HCT116 (cell line): ENCODE results near the gene CTNNAL1. TPM values are rescaled to one million over a fixed set of nuclear protein-coding genes. Genes with fewer than 3 reads are reported as not detected.

Experiments
- ATAC-seq: fragments of 200-7000 bp; cut with Tn5 transposase; 2 replicates; pipeline ENCODE4 v1.9.1; 2020; ENCODE audit warnings: mild to moderate bottlenecking, moderate library complexity
- BruUV-seq: library from RNA; stranded (reverse); fragments of 400-500 nt; replicated peaks from 2 replicates; lab custom pipeline; 2021; lab: Mats Ljungman, UMichigan
- CTCF ChIA-PET: fragments of 300-600 bp; sonication (Branson Sonifier 250); formaldehyde crosslinking; loops from one replicate; lab custom pipeline; 2021; ENCODE audit warnings: antibody characterized with exemption; lab: Charles Lee
- POLR2A ChIA-PET: fragments of 300-600, 350-600 bp; sonication (Branson Sonifier 250); formaldehyde crosslinking; loops from one replicate; lab custom pipeline; 2021; ENCODE audit warnings: antibody characterized with exemption; lab: Charles Lee
- RAD21 ChIA-PET, 2 experiments: fragments of 300-600 bp; sonication (Branson Sonifier 250); formaldehyde crosslinking; loops; one replicate each; lab custom pipeline; 2023; ENCODE audit warnings: low total read pairs in 2 of 2; ENCODE audit not compliant: uncharacterized antibody in 2 of 2, unreplicated experiment in 2 of 2, low non-redundant PET in 1 of 2; lab: Charles Lee
- DNase-seq: peaks from one replicate; pipeline ENCODE4 v3.0.0-alpha.2; 2010; ENCODE audit warnings: low read depth, low spot score
- H2AFZ ChIP-seq: fragments of 200-600 bp; shearing (Covaris generic), sonication (generic); 2 replicates; pipeline ENCODE4 v1.6.1; 2017; ENCODE audit warnings: low read depth, mixed run types, mixed read lengths, antibody characterized with exemption, low read length; ENCODE audit not compliant: poor library complexity, severe bottlenecking
- H3K27ac ChIP-seq: 2 replicates; pipeline ENCODE4 v1.5.1; 2012; ENCODE audit warnings: low read depth, low read length
- H3K27me3 ChIP-seq: fragments of 200-600 bp; sonication (generic); 2 replicates; pipeline ENCODE4 v1.6.1; 2016; ENCODE audit warnings: mixed run types, low read length, mixed read lengths; ENCODE audit not compliant: insufficient read depth
- H3K36me3 ChIP-seq, 2 experiments: fragments of 200-500 bp in 1 of 2; fragments of 200-600 bp in 1 of 2; sonication (Bioruptor generic) in 1 of 2; sonication (generic) in 1 of 2; 2 replicates each; pipeline versions ENCODE4 v1.5.1 to v1.6.1; 2014 to 2016; ENCODE audit warnings: low read length in 2 of 2, inconsistent platforms in 1 of 2, mixed read lengths in 1 of 2, mixed run types in 1 of 2; ENCODE audit not compliant: insufficient read depth in 2 of 2, control insufficient read depth in 1 of 2
- H3K4me1 ChIP-seq, 2 experiments: fragments of 200-600 bp in 1 of 2; sonication (generic) in 1 of 2; 2 replicates each; pipeline versions ENCODE4 v1.5.1 to v1.6.1; 2012 to 2017; ENCODE audit warnings: low read length in 2 of 2, inconsistent platforms in 1 of 2, mild to moderate bottlenecking in 1 of 2, mixed read lengths in 1 of 2, mixed run types in 1 of 2, moderate library complexity in 1 of 2; ENCODE audit not compliant: insufficient read depth in 2 of 2, control insufficient read depth in 1 of 2
- H3K4me2 ChIP-seq: fragments of 200-600 bp; sonication (generic); 2 replicates; pipeline ENCODE4 v1.6.1; 2017; ENCODE audit warnings: mixed run types, low read length, mixed read lengths
- H3K4me3 ChIP-seq, 2 experiments: fragments of 200-600 bp in 1 of 2; sonication (generic) in 1 of 2; replicated peaks in 1 of 2; 2 replicates each; pipeline ENCODE4 v1.5.1; 2011 to 2016; ENCODE audit warnings: low read length in 2 of 2, control low read depth in 1 of 2, low read depth in 1 of 2, mild to moderate bottlenecking in 1 of 2, mixed read lengths in 1 of 2, mixed run types in 1 of 2
- H3K79me2 ChIP-seq: fragments of 200-600 bp; sonication (generic); 2 replicates; pipeline ENCODE4 v1.6.1; 2017; ENCODE audit warnings: mild to moderate bottlenecking, mixed run types, low read length, moderate library complexity, mixed read lengths; ENCODE audit not compliant: insufficient read depth
- H3K9ac ChIP-seq: fragments of 200-600 bp; sonication (generic); 2 replicates; pipeline ENCODE4 v1.6.1; 2016; ENCODE audit warnings: low read length, mixed read lengths
- H3K9me2 ChIP-seq: fragments of 200-600 bp; sonication (generic), shearing (Covaris generic); 2 replicates; pipeline ENCODE4 v1.6.1; 2017; ENCODE audit warnings: mixed run types, mild to moderate bottlenecking, moderate library complexity; ENCODE audit not compliant: insufficient read depth
- H3K9me3 ChIP-seq, 2 experiments: fragments of 200-500 bp in 1 of 2; fragments of 200-600 bp in 1 of 2; sonication (Bioruptor generic) in 1 of 2; sonication (generic) in 1 of 2; 2 replicates each; pipeline ENCODE4 v1.6.1; 2014 to 2017; ENCODE audit warnings: low read length in 2 of 2, mixed read lengths in 2 of 2, inconsistent platforms in 1 of 2, low read depth in 1 of 2, mild to moderate bottlenecking in 1 of 2, mixed run types in 1 of 2, moderate library complexity in 1 of 2; ENCODE audit not compliant: control insufficient read depth in 1 of 2, insufficient read depth in 1 of 2
- H4K20me1 ChIP-seq: fragments of 200-600 bp; sonication (generic), shearing (Covaris generic); 2 replicates; pipeline ENCODE4 v1.6.1; 2017; ENCODE audit warnings: mixed run types, mild to moderate bottlenecking, moderate library complexity; ENCODE audit not compliant: insufficient read depth
- CBX3 ChIP-seq: IDR thresholded peaks from 2 replicates; pipeline ENCODE4 v1.6.1; 2012; ENCODE audit warnings: low read depth
- ELF1 ChIP-seq: IDR thresholded peaks from 2 replicates; pipeline ENCODE4 v1.6.1; 2012; ENCODE audit warnings: low read depth, borderline replicate concordance
- EZH2phosphoT487 ChIP-seq: fragments of 200-600 bp; IDR thresholded peaks from 2 replicates; pipeline ENCODE4 v1.6.1; 2018; ENCODE audit warnings: antibody characterized with exemption, borderline replicate concordance
- FOSL1 ChIP-seq: IDR thresholded peaks from 2 replicates; pipeline ENCODE4 v1.6.1; 2012; ENCODE audit warnings: low read depth
- MAX ChIP-seq: IDR thresholded peaks from 2 replicates; pipeline ENCODE4 v1.6.1; 2012
- POLR2AphosphoS5 ChIP-seq: IDR thresholded peaks from 2 replicates; pipeline ENCODE4 v1.6.1; 2011; ENCODE audit warnings: mild to moderate bottlenecking, low read depth, low read length, moderate library complexity
- RAD21 ChIP-seq: IDR thresholded peaks from 2 replicates; pipeline ENCODE4 v1.6.1; 2012; ENCODE audit warnings: low read depth, mild to moderate bottlenecking
- SIN3A ChIP-seq: IDR thresholded peaks from 2 replicates; pipeline ENCODE4 v1.6.1; 2012; ENCODE audit warnings: low read depth
- YY1 ChIP-seq: IDR thresholded peaks from 2 replicates; pipeline ENCODE4 v1.6.1; 2011; ENCODE audit warnings: low read length, low read depth, moderate library complexity, mild to moderate bottlenecking; ENCODE audit not compliant: insufficient replicate concordance; ENCODE audit errors: extremely low read depth
- ZBTB33 ChIP-seq: IDR thresholded peaks from 2 replicates; pipeline ENCODE4 v1.6.1; 2011; ENCODE audit warnings: mild to moderate bottlenecking, low read length, moderate library complexity; ENCODE audit not compliant: insufficient replicate concordance; ENCODE audit errors: extremely low read depth
- ZFX ChIP-seq: fragments of 450-650 bp; IDR thresholded peaks from 2 replicates; pipeline ENCODE4 v1.6.1; 2017
- ZNF274 ChIP-seq: fragments of 200-500 bp; sonication (Bioruptor generic); IDR thresholded peaks from 2 replicates; pipeline ENCODE4 v1.6.1; 2014; ENCODE audit warnings: mild to moderate bottlenecking, low read depth, low read length, inconsistent platforms
- intact Hi-C: fragments of 100-400 bp; cut with micrococcal nuclease; formaldehyde crosslinking; loops from 2 replicates; pipeline ENCODE4 v1.10.0; 2022
- total RNA-seq: library from RNA; stranded (reverse); gene quantifications from one replicate; pipeline ENCODE4 v1.2.1, GENCODE V29; 2021; ENCODE audit not compliant: unreplicated experiment

The CTNNAL1 gene
- total RNA-seq, 1 experiment from 2014 or later, result 87.2 TPM

GRCh38 chr9:108903420-108904103 is 109.7 kb downstream of the CTNNAL1 start:
- no peak overlapping the region for H2AFZ ChIP-seq
- H3K4me1 ChIP-seq, result no peaks in the 10 kb centered on the region
- no peak overlapping the region for H3K9ac ChIP-seq
- H3K79me2 ChIP-seq, result no peaks in the 10 kb centered on the region
- H3K4me2 ChIP-seq, result no peak overlapping the region
- intact Hi-C loops, result no loop called here
- H3K4me3 ChIP-seq, result no peak overlapping the region
- H3K36me3 ChIP-seq, result peaks cover 44 to 46% of the 10 kb centered on the region in 2 experiments; a peak in 3 of 4 replicates
- H3K27ac ChIP-seq, result no peak overlapping the region
- POLR2A ChIA-PET, result no interaction called here
- no peaks in the 10 kb centered on the region for H4K20me1 ChIP-seq
- no peaks in the 10 kb centered on the region for H3K9me2 ChIP-seq
- DNase-seq (no peak), ATAC-seq (no peak)
- CTCF ChIA-PET, result no interaction called here
- TF ChIP-seq RAD21 (no peak), CBX3 (no peak), POLR2AphosphoS5 (no peak), SIN3A (no peak), YY1 (no peak), MAX (no peak), FOSL1 (no peak), ZBTB33 (no peak), EZH2phosphoT487 (no peak), ZNF274 (no peak), ZFX (no peak), ELF1 (no peak)
- no peaks in the 10 kb centered on the region for H3K27me3 ChIP-seq
- no TSS peak for BruUV-seq
- RAD21 ChIA-PET, result no interaction called here
- H3K9me3 ChIP-seq, result no peaks in the 10 kb centered on the region
